ENCODE measurements around the gene ZNF783. TPM values are rescaled to one million over a fixed set of nuclear protein-coding genes. Genes with fewer than 3 reads are reported as not detected.
"Not testable (repeated sequence)": the region's sequence is repeated elsewhere in the genome, so short reads cannot be mapped to it uniquely, and the experiment has no call there.

ZNF783 gene
- total RNA-seq, 6 experiments from 2014 or later, result 1.5 to 4.9 (median 3.0) TPM

DNA sequence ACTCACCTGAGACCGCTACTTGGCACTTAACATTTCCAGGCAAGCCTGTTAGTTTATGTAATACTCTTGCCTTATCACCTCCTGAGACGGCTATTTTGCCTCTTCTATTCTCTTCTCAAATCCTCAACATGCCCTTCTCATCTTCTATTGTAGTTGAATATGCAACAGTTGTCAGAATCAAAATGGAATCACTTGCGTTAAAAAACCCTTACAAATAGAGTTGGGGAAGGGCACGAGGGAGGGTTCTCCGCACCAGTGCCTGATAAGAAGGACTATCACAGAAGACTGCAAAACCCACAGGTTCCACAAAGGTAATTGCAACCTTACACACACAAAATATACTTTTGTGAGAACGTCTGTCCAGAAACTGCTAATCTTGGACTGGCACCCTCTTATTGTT, 57.4 kb downstream of the ZNF783 start:
- H3K27ac ChIP-seq, result no peak overlapping the region
- no peaks in the 10 kb centered on the region for H3K9me3 ChIP-seq
- WGBS (ENCODE audit: insufficient coverage, low coverage, low lambda C conversion rate, missing lambda C conversion rate), result 88% methylated on average over 5 of the region's 6 CpGs
- intact Hi-C loops (cut with DNase I), result no loop called here
- DNase-seq, result no peak
- H3K4me1 ChIP-seq, result peaks cover 0 to 10% (median 0%) of the 10 kb centered on the region in 4 donors
- no peak overlapping the region for H3K4me3 ChIP-seq
- no peak for TF ChIP-seq CTCF (IDR thresholded peaks at IDR 0.05)
- TF ChIP-seq POLR2A (IDR thresholded peaks at IDR 0.05), result no peak
- no peaks in the 10 kb centered on the region for H3K27me3 ChIP-seq
- no peaks in the 10 kb centered on the region for H3K36me3 ChIP-seq
- ATAC-seq, result no peak

DNA sequence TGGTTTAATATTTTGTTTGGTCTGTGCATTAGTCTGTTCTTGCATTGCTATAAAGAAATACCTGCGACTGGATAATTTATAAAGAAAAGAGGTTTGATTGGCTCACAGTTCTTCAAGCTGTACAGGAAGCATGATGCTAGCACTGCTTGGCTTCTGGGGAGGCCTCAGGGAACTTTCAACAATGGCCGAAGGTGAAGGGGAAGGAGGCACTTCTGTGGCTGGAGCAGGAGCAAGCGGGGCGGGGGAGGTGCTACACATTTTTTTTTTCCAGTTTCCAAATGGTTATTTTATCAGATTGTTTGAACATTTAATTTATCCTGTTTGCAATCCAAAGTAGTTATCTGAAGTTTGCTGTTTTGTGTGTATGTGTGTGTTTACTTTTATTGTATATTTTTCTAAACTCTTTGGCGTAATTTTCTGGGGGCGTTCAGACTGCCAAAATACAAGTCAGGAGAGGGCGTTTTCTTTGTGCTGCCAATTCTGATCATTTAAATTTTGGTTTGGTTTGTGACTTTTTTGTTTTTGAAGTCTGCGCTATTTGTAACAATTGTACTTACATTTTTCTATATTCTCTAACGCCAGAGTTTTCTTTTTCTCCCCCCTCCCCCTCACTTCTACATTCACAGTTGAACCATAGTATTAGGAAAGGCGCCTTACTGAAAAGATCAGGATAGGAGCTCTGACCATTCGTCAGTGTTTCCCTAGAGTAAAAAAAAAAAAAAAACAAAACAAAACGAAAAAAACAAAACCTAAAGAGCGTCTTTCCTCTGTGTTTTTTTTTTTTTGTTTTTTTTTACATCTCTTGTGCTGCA, 58.5 kb downstream of the ZNF783 start:
- Histone ChIP-seq H3K4me3 (no peak overlapping the region), H3K27me3 (no peaks in the 10 kb centered on the region), H3K27ac (no peak overlapping the region), H3K9me3 (no peaks in the 10 kb centered on the region), H3K4me1 (peaks cover 0 to 10% (median 0%) of the 10 kb centered on the region in 4 donors), H3K36me3 (no peaks in the 10 kb centered on the region)
- DNase-seq (no peak), ATAC-seq (no peak)
- WGBS (ENCODE audit: insufficient coverage, low coverage, low lambda C conversion rate, missing lambda C conversion rate), result 81% methylated on average over 13 of the region's 13 CpGs
- intact Hi-C loops (cut with DNase I), result no loop called here
- TF ChIP-seq CTCF (IDR thresholded peaks at IDR 0.05), result no peak
- no peak for TF ChIP-seq POLR2A (IDR thresholded peaks at IDR 0.05)

GRCh38 chr7:149321125-149321905, 59.3 kb downstream of the ZNF783 start:
- WGBS (ENCODE audit: insufficient coverage, low coverage, low lambda C conversion rate, missing lambda C conversion rate), result 68% methylated on average over 6 of the region's 14 CpGs
- intact Hi-C loops (cut with DNase I); H3K36me3 ChIP-seq; DNase-seq; H3K9me3 ChIP-seq; H3K27me3 ChIP-seq: not testable (repeated sequence)
- ATAC-seq, result peak in 3 of 4 donors; percentile 16 to 40 (median 39)
- H3K4me1 ChIP-seq, result peaks cover 0 to 10% (median 0%) of the 10 kb centered on the region in 4 donors
- peak overlapping the region in 1 of 3 donors; percentile 60 for H3K27ac ChIP-seq
- H3K4me3 ChIP-seq, result peak overlapping the region in 2 of 3 donors; percentile 36 to 53

DNA sequence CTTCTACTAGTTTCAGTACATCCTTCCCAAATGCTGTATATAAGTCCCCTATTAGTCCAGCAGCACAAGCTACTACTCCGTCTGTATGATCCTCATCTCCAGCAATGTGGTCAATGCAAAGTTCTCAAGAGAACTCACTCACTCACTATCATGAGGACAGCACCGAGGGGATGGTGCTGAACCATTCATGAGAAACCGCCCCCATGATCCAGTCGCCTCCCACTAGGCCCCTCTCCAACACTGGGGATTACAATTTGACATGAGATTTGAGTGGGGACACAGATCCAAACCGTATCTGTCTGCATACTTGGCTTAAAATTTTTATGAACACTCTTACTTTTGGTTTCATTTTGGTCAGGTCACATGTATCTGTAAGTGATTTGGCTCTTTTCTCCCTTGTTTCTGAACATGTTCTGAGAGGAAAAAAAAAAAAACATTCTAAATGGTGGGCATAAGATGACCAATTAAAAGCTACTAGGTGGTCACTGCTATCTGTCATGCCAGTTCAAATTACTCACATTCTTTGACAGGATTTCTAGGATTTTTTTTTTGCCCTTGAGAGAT, 60.1 kb downstream of the ZNF783 start:
- H3K4me1 ChIP-seq, result peaks cover 0 to 10% (median 0%) of the 10 kb centered on the region in 4 donors
- H3K9me3 ChIP-seq, result no peaks in the 10 kb centered on the region
- peak overlapping the region in 2 of 3 donors; percentile 49 to 60 for H3K27ac ChIP-seq
- DNase-seq (no peak), ATAC-seq (peak; percentile 69 to 80 (median 78))
- H3K27me3 ChIP-seq, result no peaks in the 10 kb centered on the region
- no peaks in the 10 kb centered on the region for H3K36me3 ChIP-seq
- intact Hi-C loops (cut with DNase I), result no loop called here
- TF ChIP-seq POLR2A (IDR thresholded peaks at IDR 0.05) (no peak), CTCF (IDR thresholded peaks at IDR 0.05) (no peak)
- H3K4me3 ChIP-seq, result peak overlapping the region; percentile 17 to 53 (median 36)
- WGBS (ENCODE audit: insufficient coverage, low coverage, low lambda C conversion rate, missing lambda C conversion rate), result 14% methylated on average over 5 of the region's 5 CpGs
